ENCODE data around the gene SLC12A7.

The SLC12A7 gene

DNA sequence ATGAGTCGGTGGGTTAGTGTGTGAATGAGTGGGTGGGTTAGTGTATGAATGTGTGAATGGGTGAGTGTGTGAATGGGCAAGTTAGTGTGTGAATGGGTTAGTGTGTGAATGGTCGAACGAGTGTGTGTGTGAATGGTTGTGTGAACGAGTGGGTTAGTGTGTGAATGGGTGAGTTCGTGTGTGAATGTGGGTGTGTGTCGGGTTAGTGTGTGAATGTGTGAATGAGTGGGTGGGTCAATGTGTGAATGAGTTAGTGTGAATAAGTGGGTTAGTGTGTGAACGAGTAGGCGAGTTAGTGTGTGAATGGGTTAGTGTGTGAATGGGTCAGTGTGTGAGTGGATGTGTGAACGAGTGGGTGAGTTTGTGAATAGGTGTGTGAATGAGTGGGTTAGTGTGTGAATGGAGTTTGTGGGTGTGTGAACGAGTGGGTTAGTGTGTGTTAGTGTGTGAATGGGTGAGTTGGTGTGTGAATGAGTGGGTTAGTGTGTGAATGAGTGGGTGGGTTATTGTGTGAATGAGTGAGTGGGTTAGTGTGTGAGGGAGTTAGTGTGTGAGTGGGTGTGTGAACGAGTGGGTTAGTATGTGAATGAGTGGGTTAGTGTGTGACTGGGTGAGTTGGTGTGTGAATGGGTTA, 64.4 kb downstream of the SLC12A7 start:
- no peak for DNase-seq

DNA sequence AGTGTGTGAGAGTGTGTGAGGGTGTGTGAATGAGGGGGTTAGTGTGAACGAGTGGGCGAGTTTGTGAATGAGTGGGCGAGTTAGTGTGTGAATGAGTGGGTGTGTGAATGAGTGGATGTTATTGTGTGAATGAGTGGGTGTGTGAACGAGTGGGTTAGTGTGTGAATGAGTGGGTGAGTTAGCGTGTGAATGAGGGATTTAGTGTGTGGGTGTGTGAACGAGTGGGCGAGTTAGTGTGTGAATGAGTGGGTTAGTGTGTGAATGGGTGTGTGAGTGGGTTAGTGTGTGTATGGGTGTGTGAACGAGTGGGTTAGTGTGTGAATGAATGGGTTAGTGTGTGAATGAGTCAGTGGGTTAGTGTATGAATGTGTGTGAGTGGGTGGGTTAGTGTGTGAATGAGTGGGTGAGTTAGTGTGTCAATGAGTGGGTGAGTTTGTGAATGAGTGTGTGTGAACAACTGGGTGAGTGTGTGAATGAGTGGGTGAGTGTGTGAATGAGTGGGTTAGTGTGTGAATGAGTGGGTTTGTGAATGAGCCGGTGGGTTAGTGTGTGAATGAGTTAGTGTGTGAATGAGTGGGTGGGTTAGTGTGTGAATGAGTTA, 65.8 kb downstream of the SLC12A7 start:
- no peak for DNase-seq

DNA sequence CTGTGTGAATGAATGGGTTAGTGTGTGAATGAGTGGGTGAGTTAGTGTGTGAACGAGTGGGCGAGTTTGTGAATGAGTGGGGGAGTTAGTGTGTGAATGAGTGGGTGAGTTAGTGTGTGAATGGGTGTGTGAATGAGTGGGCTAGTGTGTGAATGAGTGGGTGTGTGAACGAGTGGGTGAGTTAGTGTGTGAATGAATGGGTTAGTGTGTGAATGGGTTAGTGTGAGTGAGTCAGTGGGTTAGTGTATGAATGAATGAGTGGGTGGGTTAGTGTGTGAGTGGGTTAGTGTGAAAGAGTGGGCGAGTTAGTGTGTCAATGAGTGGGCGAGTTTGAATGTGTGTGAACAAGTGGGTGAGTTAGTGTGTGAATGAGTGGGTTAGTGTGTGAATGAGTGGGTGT, 67.7 kb downstream of the SLC12A7 start:
- no peak for DNase-seq

DNA sequence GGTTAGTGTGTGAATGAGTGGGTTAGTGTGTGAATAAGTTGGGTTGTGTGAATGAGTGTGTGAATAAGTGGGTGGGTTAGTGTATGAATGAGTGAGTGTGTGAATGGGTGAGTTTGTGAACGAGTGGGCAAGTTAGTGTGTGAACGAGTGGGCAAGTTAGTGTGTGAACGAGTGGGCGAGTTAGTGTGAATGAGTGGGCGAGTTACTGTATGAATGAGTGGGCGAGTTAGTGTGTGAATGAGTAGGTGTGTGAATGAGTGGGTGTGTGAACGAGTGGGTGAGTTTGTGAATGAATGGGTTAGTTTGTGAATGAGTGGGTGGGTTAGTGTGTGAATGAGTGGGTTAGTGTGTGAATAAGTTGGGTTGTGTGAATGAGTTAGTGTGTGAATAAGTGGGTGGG, 68.5 kb downstream of the SLC12A7 start:
- no peak for DNase-seq

DNA sequence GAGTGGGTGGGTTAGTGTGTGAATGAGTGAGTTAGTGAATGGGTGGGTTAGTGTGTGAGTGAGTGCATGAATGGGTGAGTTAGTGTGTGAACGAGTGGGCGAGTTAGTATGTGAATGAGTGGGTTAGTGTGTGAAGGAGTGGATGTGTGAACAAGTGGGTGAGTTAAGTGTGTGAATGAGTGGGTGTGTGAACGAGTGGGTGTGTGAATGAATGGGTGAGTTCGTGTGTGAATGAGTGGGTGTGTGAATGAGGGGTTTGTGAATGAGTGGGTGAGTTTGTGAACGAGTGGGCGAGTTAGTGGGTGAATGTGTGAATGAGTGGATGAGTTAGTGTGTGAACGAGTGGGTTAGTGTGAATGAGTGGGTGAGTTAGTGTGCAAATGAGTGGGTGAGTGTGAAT, 69.2 kb downstream of the SLC12A7 start:
- DNase-seq: no peak

DNA sequence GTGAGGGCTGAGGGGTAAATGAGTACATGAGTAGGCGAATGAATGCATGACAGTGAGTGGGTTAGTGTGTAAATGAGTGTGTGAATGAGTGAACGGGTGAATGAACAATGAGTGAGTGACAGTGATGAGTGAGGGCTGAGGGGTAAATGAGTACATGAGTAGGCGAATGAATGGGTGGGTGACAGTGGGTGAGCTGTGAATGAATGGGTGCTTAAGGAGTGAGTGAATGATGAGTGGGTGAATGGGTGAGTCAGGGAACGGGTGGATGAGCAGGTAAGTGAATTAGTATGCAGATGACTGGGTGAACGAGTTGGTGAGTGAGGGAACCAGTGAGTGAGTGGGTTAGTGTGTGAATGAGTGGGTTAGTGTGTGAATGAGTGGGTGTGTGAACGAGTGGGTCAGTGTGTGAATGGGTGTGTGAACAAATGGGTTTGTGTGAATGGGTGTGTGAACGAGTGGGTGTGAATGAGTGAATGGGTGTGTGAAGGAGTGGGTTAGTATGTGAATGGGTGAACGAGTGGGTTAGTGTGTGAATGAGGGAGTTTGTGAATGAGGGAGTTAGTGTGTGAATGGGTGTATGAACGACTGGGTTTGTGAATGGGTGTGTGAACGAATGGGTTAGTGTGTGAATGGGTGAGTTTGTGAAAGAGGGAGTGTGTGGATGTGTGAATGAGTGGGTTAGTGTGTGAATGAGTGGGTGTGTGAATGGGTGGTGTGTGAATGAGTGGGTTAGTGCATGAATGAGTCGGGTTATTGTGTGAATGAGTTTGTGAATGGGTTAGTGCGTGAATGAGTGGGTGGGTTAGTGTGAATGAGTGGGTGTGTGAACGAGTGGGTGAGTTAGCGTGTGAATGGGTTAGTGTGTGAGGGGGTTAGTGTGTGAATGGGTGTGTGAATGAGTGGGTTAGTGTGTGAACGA, 70.4 kb downstream of the SLC12A7 start:
- DNase-seq: no peak

DNA sequence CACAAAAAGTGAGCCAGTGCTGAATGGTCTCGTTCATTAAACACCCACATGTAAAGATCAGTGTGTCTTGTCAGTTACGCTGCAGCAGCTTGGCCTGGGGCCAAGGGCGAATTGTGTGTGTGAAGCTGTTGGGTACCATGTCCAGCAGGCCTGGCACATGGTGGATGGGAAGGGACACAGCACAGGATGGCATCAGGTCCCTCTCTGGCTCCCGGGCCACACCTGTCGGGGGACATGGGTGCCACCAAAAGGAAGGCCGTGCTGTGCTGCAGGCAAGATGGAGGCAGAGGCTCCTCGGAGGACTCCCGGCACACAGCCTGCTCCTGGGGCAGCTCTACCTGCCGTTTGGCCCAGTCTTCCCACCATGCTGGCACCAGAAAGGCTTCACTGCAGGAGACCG, 71.3 kb downstream of the SLC12A7 start:
- no peak for DNase-seq

DNA sequence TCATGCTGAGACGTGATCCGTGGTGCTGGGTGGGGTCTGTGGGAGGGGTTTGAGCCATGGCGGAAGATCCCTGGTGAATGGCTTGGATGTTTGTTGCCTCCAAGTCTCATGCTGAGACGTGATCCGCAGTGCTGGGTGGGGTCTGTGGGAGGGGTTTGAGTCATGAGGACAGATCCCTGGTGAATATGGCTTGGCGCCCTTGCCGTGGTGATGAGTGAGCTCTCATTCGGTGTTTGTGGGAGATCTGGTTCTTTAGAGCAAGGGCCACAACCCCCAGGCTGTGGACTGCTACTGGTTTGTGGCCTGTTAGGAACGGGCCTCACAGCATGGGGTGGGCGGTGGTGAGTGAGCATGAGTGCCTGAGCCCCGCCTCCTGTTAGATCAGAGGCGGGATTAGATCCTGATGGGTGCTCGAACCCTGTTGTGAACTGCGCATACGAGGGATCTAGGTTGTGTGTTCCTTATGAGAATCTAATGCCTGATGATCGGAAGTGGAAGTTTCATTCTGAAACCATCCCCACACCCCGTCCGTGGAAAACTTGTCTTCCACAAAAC, 72.1 kb downstream of the SLC12A7 start:
- DNase-seq: no peak

DNA sequence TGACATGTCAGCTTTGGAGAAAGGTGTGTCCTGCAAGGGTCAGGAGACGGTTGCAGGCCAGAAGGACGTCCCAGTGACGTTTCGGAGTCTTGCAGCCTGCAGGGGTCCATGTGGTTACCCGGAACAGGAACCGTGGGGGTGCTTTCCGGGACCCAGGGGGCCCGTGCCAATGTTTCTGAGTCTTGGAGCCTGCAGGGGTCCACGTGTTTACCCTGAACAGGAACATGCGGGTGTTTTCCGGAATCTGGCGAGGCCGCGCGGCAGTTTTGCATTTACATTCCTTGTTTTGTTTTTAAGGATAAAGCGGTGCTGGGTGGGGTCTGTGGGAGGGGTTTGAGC, 72.7 kb downstream of the SLC12A7 start:
- no peak for DNase-seq

DNA sequence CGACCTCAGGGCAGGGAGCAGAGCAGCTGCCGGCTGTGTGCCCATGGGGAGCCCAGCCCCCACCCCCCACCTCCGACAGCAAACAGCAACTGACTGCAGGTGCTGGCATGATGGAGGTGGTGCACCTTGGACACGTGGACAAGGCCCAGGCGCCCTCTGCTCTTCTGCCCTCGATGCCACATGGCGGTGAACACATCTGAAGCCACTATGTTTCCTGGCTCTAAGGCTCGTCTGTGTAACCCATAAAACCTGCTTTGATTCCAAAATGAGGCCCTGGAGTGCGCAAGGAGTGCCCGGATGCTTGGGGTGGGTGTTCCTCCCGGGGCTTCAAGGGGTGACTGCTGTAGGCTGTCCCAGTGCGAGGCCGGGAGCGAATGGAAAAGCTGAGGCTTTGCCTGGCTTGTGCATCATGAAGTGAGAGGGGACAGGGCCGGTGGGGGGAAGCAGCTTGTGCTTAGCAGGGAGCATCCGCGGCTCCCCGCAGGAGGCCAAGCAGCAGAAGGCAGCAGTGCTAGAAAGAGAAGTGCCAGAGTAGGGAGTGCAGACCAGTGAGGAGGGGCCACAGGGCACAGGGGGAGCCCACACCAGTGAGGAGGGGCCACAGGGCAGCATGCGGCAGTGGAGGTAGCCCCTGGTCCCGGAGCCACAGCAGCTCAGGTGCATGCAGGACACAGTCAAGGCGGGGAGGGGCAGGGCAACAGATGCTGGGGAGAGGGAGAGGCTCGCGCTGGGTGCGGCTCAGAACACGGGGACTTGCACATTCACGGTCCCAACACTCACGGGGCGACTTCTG, 73.2 kb downstream of the SLC12A7 start:
- DNase-seq: no peak

DNA sequence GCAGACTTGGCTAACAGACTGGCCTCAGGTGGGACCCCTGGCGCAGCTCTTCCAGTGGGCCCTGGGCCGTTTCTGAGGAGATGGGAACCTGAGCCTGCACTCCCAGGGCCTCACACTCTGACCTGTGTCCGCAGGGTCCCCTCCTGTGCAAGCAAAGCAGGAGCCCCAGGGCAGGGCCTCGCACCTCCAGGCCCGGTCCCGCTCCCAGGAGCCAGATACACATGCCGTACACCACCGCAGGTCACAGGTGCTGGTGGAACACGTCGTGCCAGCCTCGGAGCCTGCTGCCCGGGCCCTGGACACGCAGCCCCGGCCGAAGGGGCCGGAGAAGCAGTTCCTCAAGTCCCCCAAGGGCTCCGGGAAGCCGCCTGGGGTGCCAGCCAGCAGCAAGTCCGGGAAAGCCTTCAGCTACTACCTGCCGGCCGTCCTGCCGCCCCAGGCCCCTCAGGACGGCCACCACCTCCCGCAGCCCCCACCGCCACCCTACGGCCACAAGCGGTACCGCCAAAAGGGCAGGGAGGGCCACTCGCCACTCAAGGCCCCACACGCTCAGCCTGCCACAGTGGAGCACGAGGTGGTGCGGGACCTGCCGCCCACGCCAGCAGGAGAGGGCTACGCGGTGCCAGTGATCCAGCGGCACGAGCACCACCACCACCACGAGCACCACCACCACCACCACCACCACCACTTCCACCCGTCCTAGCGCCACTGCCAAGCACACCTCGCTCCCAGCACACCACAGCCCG, 74.0 kb downstream of the SLC12A7 start:
- no peak for DNase-seq

DNA sequence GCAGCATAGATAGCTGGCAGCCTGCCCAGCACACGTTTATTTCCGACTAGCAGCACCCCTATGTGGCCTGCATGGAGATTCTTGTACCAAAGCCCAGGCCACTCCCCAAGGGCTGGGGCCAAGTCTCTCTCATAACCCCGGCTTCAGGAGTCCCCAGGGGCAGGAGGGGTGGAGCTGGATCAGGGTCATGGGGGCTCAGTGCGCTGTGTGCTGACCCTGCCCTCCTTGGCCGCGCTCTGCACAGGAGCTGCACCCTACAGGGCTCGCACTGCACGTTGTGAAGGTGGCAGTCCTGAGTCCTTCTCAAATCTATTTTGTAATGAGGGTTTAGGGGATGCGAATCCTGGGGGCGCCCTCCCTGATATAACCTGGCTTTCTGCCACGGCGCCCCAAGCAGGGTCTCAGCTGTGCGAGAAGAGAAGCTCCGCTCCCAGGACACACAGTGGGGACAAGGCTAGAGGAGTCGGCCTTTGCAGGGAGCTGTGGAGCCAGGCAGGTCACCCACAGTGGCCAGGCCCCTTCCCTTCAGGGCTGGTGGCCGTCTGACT, 74.7 kb downstream of the SLC12A7 start:
- no peak for DNase-seq

DNA sequence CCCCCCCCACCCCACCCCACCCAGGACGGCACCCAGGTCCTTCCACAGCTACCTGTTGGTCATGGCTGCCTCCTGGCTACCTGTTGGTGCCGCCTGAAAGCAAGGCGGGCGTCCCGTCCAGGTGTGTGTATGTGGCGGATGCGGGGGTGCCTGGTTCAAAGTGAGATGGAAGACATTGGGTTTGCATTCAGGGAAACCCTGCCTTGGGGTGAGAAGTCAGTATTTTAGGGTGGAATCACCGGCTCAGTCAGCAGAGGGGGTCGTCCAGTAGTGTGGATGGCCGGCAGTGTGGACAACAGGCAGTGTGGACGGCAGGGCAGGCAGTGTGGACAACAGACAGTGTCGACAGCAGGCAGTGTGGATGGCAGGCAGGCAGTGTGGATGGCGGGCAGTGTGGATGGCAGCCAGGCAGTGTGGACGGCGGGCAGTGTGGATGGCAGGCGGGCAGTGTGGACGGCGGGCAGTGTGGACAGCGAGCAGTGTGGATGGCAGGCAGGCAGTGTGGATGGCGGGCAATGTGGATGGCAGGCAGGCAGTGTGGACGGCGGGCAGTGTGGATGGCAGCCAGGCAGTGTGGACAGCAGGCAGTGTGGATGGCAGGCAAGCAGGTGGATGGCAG, 75.2 kb downstream of the SLC12A7 start:
- no peak for DNase-seq

DNA sequence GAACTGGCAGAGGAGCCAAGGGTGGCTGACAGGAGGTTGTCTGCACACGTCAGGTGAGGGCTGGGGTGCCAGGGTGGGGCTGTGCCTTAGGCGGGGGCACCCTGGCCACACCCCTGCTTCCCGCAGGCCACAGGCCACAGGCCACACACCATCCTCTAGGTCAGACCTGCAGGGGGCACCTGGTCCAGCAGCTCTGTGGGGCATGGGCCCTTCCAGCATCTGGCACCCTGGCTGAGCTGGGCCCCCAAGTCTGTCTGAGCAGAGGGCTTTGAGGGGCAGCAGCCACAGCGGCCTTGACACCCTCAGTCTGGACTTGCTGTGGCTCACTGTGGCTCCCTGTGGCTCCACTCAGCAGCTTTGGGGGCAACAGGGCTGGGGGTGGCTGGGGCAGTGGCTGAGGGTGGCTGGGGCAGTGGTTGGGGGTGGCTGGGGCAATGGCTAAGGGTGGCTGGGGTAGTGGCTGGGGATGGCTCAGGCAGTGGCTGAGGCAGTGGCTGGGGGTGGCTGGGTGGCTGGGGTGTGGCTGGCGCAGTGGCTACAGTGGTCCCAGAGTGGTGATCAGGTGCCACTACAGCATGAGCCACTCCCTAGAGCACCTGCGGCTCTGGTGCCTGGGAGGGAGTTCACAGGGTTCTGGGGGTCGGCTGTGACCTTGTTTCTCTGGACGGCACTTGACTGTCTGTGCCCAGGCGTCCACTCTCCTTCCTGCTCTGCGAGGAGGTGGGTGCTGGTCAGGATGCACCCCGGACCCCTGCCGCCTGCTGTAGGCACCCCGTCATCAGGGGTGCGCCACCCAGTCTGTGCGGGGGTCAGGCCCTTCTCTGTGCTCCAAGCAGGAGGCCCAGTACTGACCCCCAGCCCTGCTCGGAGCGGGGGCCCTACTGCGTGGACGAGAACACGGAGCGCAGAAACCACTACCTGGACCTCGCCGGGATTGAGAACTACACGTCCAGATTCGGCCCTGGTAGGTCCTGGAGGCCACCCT, 76.2 kb downstream of the SLC12A7 start:
- DNase-seq: no peak

DNA sequence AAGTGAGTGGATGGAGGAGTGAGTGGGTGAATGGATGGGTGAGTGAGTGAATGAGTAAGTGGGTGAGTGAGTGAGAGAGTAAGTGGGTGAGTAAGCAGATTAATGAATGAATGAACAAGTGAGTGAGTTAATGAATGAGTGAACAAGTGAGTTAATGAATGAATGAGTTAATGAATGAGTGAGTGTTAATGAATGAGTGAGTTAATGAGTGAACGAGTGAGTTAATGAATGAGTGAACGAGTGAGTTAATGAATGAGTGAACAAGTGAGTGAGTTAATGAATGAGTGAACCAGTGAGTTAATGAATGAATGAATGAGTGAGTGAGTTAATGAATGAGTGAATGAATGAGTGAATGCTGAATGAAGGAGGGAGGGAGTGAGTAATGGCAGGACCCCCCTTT, 76.9 kb downstream of the SLC12A7 start:
- no peak for DNase-seq

DNA sequence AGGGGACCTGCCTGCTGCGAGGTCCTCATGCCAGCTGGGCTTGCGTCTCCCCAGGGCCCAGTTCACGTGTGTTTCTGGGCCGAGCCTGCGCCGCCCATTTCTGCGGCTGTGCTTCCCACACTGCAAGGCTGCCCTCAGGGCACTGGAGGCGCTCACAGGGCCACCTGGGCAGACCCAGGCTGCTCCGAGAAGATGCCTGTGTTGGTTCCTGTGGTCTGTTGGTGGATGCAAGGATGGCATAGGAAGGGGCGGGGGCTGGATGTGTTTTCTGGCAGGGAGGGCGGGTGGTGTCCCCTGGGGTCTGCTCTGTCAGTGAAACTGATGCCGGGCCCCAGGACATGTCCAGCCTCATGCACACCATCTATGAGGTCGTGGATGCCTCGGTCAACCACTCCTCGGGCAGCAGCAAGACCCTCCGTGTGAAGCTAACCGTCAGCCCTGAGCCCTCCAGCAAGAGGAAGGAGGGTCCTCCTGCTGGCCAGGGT, 77.4 kb downstream of the SLC12A7 start:
- DNase-seq: no peak

DNA sequence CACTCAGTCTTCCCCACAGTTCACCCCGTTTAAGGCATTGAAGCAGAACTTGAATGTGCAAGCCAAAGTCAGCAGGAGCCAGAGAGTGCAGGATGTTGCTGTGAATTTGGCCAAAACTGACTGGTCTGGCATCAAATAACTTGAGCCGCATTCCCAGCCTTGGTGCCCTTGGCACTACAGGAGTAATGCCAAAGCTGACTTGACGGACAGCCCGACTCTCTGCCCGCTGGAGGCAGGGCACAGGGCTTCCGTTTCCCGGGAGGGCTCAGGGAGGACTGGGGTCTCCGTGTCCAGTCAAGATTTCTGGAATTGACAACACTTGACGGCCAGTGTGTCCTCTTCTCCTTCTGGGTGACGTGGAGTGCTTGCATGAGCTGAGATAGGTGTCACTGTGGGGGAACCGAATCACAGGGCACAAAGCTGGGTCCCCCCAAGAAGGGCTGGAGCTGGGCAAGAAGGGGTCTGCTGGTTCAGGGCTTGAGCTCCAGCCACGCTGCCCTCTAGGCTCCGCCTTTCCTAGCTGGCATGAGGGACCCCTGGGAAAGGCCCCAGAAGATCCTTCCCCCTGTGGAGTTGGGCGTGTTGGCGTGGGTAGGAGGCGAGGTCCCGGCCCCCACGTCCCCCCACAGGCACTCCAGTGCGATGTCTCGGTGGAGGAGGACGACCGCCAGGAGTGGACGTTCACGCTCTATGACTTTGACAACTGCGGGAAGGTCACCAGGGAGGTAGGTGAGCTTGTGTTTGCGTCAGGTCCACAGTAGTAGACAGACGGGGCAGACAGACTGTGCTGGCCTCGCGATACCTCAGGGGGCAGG, 78.0 kb downstream of the SLC12A7 start:
- no peak for DNase-seq

DNA sequence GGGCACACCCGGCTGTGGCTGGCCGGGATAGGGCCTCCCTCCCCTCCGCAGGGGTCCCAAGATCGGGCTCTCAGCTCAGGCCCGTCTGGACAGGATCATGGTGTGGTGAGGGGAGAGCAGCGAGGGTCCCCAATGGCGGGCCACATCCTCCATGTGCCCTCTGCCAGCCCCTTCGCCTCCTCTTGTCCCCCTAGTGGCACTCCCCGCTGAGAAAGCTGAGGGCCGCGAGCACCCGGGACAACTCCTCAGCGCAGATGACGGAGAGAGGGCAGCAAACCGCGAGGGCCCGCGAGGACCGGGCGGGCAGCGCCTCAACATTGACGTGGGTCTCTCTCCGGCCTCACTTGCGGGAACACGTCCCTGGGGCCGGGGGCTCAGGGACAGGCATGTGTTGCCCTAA, 78.7 kb downstream of the SLC12A7 start:
- no peak for DNase-seq

DNA sequence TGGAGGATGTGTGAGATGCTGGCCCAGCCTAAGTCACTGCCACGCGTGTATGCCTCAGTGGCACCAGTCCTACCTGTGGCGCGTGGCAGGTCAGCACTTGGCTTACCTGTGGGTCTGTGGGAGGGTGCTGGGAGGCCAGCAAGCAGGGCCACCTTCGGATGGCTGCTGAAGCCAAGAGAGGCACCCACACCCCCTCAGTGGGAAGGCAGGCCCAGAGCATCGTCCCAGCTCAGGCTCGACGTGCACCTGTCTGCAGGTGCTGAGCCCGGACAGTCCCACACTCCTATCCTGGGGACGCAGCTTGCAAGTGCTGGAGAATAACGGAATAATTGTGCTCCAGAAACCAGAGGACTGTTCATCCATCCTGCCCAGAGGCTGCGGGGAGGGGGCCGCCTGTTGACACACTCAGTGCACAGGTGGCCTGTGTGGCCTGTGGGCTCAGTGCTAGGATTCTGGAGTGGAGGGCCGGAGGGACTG, 79.3 kb downstream of the SLC12A7 start:
- no peak for DNase-seq

All from midbrain (tissue), 1 donor.